Mammary epithelial cell (primary cell): ENCODE results near the gene GP5.

ENCODE experiments used
- EZH2 ChIP-seq: IDR thresholded peaks from 2 replicates; pipeline ENCODE4 v1.6.1; 2012; ENCODE audit warnings: low read length, inconsistent platforms, borderline replicate concordance
- TF ChIP-seq, protein P1 (sequence below), 2 donors: IDR thresholded peaks in 1 of 2; conservative IDR thresholded peaks in 1 of 2; 2 replicates each; pipeline ENCODE4 v1.5.1; 2011 to 2012; ENCODE audit warnings: inconsistent platforms in 2 of 2, low read length in 2 of 2, mild to moderate bottlenecking in 2 of 2, control low read depth in 1 of 2, low read depth in 1 of 2; ENCODE audit not compliant: insufficient read depth in 1 of 2; ENCODE audit errors: extremely low read depth in 1 of 2

DNA sequence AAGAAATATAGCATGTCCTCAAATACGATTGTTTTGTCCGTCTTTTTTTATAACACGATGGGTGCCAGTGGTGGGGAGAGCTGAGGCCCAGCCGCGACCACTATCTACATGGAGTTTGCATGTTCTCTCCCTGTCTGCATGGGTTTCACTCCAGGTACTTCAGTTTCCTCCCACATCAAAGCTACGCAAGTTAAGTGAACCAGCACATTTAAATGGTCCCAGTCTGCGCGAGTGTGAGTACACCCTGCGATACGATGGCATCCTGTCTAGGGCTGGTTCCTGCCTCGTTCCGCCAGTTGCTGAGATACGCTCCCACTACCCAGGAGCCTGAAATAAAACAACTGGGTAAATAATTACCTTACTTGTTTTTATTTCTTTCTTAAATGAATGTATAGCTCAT lies 47.1 kb upstream of the GP5 start:
- TF ChIP-seq, protein P1, sequence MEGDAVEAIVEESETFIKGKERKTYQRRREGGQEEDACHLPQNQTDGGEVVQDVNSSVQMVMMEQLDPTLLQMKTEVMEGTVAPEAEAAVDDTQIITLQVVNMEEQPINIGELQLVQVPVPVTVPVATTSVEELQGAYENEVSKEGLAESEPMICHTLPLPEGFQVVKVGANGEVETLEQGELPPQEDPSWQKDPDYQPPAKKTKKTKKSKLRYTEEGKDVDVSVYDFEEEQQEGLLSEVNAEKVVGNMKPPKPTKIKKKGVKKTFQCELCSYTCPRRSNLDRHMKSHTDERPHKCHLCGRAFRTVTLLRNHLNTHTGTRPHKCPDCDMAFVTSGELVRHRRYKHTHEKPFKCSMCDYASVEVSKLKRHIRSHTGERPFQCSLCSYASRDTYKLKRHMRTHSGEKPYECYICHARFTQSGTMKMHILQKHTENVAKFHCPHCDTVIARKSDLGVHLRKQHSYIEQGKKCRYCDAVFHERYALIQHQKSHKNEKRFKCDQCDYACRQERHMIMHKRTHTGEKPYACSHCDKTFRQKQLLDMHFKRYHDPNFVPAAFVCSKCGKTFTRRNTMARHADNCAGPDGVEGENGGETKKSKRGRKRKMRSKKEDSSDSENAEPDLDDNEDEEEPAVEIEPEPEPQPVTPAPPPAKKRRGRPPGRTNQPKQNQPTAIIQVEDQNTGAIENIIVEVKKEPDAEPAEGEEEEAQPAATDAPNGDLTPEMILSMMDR (conservative IDR thresholded peaks at IDR 0.05 in 1 of 2, IDR thresholded peaks at IDR 0.05 in 1 of 2; ENCODE audit: extremely low read depth in 1 of 2, insufficient read depth in 1 of 2, low read depth in 1 of 2, low read length in 2 of 2) = no peak
- TF ChIP-seq EZH2 = no peak
